GM12872 (cell line): ENCODE results near the gene EFNA5.

ENCODE experiments used
- TF ChIP-seq, protein P1 (sequence below): IDR thresholded peaks from 3 replicates; pipeline ENCODE4 v1.5.1; 2011; ENCODE audit warnings: low read depth, mild to moderate bottlenecking, low read length, moderate library complexity; ENCODE audit not compliant: insufficient read depth

The EFNA5 gene

DNA sequence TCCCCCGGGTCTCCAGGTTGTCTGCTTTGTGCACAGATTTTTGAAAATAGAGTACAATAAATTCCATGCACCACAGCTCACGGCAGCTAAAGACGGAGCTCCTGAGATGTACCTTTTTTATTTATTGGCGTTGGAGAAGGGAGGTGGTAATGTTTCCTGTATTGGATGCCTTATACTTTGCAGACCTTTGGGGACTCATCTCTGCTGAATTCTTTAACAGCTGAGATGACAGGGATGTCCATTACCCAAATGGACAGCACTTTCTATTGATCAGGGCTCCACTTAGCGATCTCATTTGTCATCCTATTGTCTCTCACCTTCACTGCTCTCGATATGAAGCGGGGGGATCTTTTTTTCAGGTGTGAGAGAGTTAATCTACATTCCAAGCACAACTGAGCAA is 137.8 kb downstream of the EFNA5 start:
- TF ChIP-seq, protein P1, sequence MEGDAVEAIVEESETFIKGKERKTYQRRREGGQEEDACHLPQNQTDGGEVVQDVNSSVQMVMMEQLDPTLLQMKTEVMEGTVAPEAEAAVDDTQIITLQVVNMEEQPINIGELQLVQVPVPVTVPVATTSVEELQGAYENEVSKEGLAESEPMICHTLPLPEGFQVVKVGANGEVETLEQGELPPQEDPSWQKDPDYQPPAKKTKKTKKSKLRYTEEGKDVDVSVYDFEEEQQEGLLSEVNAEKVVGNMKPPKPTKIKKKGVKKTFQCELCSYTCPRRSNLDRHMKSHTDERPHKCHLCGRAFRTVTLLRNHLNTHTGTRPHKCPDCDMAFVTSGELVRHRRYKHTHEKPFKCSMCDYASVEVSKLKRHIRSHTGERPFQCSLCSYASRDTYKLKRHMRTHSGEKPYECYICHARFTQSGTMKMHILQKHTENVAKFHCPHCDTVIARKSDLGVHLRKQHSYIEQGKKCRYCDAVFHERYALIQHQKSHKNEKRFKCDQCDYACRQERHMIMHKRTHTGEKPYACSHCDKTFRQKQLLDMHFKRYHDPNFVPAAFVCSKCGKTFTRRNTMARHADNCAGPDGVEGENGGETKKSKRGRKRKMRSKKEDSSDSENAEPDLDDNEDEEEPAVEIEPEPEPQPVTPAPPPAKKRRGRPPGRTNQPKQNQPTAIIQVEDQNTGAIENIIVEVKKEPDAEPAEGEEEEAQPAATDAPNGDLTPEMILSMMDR, result no peak

DNA sequence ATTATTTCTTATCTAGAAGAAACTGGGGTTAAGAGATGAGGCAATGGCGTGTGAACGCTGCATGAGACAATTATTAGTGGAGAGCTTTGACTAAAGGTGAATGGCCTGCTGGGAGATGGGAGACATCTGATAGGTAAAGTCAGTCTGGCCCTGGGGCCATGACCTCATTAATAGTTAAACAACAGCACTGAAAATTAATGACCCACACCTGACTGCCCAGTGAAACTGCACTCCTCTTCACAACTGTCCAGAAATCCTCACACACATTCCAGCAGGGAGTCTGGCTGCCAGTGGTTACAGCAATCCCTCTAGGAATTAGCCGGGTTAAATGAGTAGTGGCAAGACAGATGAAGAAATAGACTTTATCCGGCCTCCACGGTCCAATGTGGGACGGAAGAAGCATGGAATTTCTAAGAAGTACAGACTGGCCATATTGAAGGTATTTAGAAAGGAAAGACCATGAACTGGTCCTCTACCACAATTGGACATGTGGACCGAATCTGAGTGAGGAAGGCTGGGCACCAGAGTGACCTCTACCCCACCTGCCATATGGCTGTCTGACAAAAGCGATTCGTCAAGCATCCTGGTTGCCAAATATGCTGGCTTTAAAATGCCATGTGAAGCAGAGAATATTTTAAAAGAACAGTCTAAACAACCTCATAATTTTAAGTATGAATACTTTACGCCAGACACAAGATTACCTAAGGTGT is 138.4 kb downstream of the EFNA5 start:
- TF ChIP-seq, protein P1, result no peak

DNA sequence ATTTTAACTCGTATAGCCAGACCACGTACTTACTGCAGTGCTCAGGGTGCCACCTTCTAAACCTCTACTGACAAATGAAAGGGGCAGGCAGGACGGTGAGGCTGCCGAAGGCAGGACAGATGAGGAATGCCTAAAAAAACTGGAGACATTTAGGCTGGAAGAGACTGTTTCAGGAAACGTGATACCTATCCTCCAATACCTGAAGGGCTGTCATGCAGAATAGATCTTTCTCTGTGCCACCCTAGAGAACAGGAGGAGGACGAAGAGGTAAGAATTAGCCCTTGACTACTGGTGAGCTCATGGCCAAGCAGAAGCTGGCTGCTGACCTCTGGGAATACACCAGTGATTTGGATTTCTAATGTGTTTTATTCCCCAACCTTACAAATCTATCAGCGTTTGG is 139.4 kb downstream of the EFNA5 start:
- TF ChIP-seq, protein P1, result no peak

DNA sequence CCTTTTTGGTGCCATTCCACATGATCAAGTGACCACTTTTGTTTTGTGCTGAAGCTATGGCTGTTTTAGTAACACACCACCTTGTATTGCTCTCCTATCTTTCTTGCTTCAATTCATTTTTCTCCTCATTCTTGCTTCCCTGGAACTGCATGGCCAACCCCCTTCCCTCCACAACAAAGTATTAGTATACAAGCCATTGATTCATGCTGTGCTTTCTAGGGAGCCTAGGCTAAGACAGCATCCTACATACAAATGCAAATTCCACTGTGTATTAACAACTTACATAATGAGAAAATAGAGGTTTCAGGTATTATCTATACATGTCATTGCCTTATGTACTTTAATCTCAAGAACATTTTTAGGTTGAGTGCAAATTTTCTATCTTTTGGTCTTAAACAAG is 141.1 kb downstream of the EFNA5 start:
- TF ChIP-seq, protein P1, result no peak

DNA sequence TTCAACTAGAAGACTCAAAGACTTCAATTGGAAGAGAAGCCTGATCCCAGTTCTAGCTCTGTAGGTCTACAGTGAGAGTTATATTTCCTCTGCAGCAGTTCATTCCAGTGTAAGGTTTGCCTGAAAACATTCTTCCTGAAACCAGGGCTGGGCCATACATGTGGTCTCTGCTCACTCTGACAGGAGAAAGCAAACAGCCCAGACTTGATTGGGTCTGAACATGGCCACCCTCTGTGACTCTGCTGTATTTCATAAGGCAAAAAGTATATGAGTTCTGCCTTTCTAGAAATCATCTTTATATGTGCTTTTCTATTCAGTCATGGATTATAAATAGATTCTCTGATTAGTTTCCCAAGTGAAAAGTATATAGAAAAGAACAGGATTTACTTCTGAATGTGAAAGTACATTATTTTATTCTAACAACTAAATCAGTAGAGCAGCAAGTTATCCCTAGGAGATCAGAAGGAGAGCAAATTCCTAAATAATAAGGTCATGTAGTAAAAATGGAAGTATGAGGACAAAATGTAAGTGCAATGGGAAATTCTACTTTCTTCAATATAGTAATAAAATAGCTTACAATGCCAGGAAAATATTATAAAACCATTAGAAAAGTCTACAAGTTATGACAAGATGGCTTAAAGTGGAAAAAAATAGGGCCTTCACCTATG is 144.3 kb downstream of the EFNA5 start:
- TF ChIP-seq, protein P1, result no peak

DNA sequence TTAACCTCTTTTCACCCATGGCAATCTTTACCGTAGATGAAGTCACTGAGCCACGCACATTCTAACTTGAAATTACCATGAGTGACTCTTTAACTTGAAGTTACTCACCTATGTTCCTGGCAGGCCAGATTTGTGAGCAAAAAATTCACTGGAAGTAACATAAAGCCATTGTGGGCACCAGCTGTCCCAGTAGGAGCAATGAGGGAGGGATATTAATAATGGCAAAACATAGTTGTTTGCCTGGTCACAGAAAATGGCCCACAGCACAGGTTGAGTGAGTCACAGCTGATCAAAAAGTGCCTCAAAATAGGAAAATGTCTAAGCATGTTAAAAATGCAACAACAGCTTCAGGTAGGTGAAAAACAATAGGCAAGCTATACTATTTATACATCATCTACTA is 146.6 kb downstream of the EFNA5 start:
- TF ChIP-seq, protein P1, result no peak

DNA sequence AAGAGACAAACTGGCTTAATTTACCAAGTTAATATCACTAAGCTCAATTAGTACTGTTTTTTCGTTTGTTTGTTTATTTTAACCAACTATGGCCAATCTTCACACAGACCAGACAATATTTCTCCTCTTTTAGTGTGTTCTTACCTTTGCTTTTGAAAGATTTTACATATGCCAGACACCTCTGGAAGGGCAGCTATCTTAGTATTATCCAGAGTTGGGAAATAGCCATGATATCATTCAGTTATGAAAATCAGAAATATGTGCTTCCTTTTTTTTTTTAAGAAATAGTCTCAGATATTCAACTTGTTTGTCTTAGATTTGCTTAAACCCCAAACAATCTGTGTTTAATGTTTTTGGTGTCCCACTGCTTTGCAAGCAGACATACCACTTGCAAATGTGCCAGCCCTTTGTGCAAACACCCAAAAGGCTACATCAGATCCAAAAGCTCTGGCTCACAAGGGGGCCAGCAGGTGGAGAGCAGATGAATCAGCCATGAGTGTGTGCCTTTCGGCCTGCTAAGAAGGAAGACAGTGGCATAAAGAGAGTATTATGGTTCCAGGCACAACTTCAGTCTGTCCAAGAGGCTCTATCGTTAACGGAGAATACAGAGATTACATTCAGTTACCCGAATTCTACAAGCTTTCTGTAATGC is 147.6 kb downstream of the EFNA5 start:
- TF ChIP-seq, protein P1, result no peak
